MCF 10A (cell line): ENCODE data around the gene GLIS1. TPM values are rescaled to one million over a fixed set of nuclear protein-coding genes. Genes with fewer than 3 reads are reported as not detected.

Experiments used
- BruUV-seq: library from RNA; stranded (reverse); fragments of 400-500 nt; replicated peaks from 2 replicates; lab custom pipeline; 2021; lab: Mats Ljungman, UMichigan
- CTCF ChIA-PET: fragments of 300-600 bp; sonication (Branson Sonifier 250); formaldehyde crosslinking; extraction: SDS; loops from one replicate; lab custom pipeline; 2021; ENCODE audit warnings: antibody characterized with exemption, inconsistent platforms; lab: Yijun Ruan, JAX
- POLR2A ChIA-PET: fragments of 300-600, 350-650 bp; sonication (Branson Sonifier 250); formaldehyde crosslinking; extraction: SDS; loops from one replicate; lab custom pipeline; 2020; ENCODE audit warnings: antibody characterized with exemption, inconsistent platforms; lab: Yijun Ruan, JAX
- DNase-seq: peaks from one replicate; pipeline ENCODE4 v3.0.0-alpha.2; 2018; ENCODE audit not compliant: unreplicated experiment
- H3K27ac Mint-ChIP-seq: one replicate; pipeline ENCODE4 v1.8.0; 2022; ENCODE audit warnings: mild to moderate bottlenecking, low read depth, mixed read lengths; ENCODE audit not compliant: unreplicated experiment
- H3K27me3 Mint-ChIP-seq: one replicate; pipeline ENCODE4 v1.8.0; 2022; ENCODE audit warnings: mixed read lengths; ENCODE audit not compliant: insufficient read depth, unreplicated experiment
- H3K36me3 Mint-ChIP-seq: one replicate; pipeline ENCODE4 v1.8.0; 2022; ENCODE audit warnings: mild to moderate bottlenecking, moderate library complexity, mixed read lengths; ENCODE audit not compliant: insufficient read depth, unreplicated experiment
- H3K4me1 Mint-ChIP-seq: one replicate; pipeline ENCODE4 v1.8.0; 2022; ENCODE audit warnings: mixed read lengths; ENCODE audit not compliant: insufficient read depth, unreplicated experiment
- H3K4me3 Mint-ChIP-seq: one replicate; pipeline ENCODE4 v1.8.0; 2022; ENCODE audit warnings: mild to moderate bottlenecking, moderate library complexity, mixed read lengths; ENCODE audit not compliant: unreplicated experiment
- H3K9me3 Mint-ChIP-seq: one replicate; pipeline ENCODE4 v1.8.0; 2022; ENCODE audit warnings: mixed read lengths; ENCODE audit not compliant: unreplicated experiment
- intact Hi-C: fragments of 100-400 bp; cut with micrococcal nuclease; formaldehyde crosslinking; loops from 2 replicates; pipeline ENCODE4 v1.14.1; 2022
- total RNA-seq: library from RNA; stranded (reverse); gene quantifications from 2 replicates; pipeline ENCODE4 v1.2.3, GENCODE V29; 2022
- TF ChIP-seq, protein P1 (sequence below): fragments of 200-600 bp; IDR thresholded peaks from one replicate; pipeline ENCODE4 v1.8.0; 2022; ENCODE audit warnings: antibody characterized with exemption, mild to moderate bottlenecking; ENCODE audit not compliant: unreplicated experiment

Gene GLIS1
- total RNA-seq, 1 experiment from 2014 or later = 0.93 TPM

DNA sequence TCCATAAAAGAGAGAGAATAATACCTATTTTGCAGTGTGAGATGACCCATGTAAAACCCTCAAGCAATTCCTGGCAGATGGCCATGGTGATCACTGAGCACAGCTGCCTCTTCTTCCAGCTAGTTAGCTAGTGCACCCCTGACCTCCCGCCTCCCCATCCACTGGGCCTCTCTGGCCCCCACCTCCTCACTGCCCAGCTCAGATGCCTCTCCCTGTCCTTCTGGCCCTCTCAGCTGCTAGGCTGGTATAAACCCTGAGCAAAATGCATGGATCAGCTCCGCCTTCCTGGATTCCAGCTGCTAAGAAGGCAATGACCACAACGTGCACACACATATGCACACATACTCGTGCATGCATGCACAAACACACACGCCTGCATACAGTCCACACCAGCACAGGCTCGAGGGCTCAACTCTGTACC, 162.6 kb downstream of the GLIS1 start:
- no peaks in the 10 kb centered on the region for H3K9me3 Mint-ChIP-seq
- ChIA-PET POLR2A (interaction anchor here (0.6 kb wide), 1 partner anchor 26 kb away, joined by 3 read pairs; no protein-coding TSS in a partner anchor), CTCF (no interaction called here)
- TF ChIP-seq, protein P1, sequence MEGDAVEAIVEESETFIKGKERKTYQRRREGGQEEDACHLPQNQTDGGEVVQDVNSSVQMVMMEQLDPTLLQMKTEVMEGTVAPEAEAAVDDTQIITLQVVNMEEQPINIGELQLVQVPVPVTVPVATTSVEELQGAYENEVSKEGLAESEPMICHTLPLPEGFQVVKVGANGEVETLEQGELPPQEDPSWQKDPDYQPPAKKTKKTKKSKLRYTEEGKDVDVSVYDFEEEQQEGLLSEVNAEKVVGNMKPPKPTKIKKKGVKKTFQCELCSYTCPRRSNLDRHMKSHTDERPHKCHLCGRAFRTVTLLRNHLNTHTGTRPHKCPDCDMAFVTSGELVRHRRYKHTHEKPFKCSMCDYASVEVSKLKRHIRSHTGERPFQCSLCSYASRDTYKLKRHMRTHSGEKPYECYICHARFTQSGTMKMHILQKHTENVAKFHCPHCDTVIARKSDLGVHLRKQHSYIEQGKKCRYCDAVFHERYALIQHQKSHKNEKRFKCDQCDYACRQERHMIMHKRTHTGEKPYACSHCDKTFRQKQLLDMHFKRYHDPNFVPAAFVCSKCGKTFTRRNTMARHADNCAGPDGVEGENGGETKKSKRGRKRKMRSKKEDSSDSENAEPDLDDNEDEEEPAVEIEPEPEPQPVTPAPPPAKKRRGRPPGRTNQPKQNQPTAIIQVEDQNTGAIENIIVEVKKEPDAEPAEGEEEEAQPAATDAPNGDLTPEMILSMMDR = no peak
- intact Hi-C loops = no loop called here
- H3K36me3 Mint-ChIP-seq = no peaks in the 10 kb centered on the region
- H3K4me3 Mint-ChIP-seq = no peak overlapping the region
- H3K4me1 Mint-ChIP-seq = no peaks in the 10 kb centered on the region
- H3K27ac Mint-ChIP-seq = no peak overlapping the region
- no peak for DNase-seq
- H3K27me3 Mint-ChIP-seq = no peaks in the 10 kb centered on the region
- BruUV-seq = no TSS peak

DNA sequence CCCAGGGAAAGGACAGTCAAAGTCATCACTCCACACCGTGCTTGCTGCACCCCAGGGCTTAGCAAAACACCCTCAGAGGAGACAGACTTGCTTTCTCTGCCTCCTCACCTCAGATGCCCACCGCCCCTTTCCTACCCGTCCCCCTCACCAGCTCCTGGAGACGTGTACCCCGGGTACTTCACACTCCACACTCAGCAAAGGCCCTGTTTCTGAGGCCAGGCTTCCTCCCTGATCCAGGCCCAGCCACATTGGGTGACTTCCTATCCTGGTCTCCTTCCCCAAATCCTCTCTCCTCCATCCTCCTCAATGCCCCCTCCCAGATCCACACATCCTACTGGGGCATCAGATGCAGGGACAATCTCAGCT, 163.0 kb downstream of the GLIS1 start:
- CTCF ChIA-PET = no interaction called here
- Mint-ChIP-seq H3K27ac (no peak overlapping the region), H3K36me3 (no peaks in the 10 kb centered on the region), H3K4me1 (no peaks in the 10 kb centered on the region), H3K27me3 (no peaks in the 10 kb centered on the region), H3K9me3 (no peaks in the 10 kb centered on the region), H3K4me3 (no peak overlapping the region)
- no TSS peak for BruUV-seq
- intact Hi-C loops = no loop called here
- TF ChIP-seq, protein P1 = no peak
- POLR2A ChIA-PET = interaction anchor here (0.6 kb wide), 1 partner anchor 25 kb away, joined by 3 read pairs; no protein-coding TSS in a partner anchor
- DNase-seq = no peak

DNA sequence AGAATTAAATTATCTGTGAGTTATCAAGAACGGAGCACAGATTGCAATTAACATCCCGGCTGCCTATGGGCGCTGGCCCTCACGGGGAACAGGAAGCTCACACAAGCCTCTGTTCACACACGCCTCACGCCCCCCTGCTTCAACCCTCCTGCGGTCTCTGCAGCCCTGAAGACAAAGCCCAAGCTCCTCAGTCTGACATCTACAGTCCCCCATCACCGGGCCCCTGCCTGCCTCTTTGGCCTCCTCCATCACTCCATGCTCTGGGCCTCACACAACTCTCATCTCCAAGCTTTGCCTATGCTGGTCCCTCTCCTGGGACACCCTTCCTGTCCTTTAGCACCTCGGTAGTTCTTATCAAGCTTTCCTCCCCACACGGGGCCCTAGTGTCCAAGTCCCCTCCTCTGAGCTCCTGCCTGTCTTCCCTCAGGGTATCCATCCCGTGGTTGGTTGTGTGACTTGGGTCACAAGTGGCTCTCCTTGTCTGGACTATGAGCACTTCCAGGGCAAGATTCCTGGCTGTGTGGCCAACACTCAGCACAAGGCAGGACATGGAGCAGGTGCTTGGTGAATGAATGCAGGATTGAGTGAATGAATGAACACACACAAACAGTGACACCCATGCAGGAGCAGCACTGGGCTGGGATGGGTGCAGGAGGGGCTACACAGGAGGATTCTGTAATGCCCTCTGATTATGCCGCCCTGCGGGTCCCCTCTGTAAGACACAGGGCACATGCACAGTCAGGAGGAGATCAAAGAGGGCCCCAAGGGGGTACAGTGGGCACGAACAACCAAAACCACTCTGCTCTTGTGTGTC, 163.6 kb downstream of the GLIS1 start:
- Mint-ChIP-seq H3K9me3 (no peaks in the 10 kb centered on the region), H3K4me1 (no peaks in the 10 kb centered on the region), H3K27me3 (peaks cover 2% of the 10 kb centered on the region), H3K27ac (no peak overlapping the region), H3K36me3 (no peaks in the 10 kb centered on the region), H3K4me3 (no peak overlapping the region)
- intact Hi-C loops = no loop called here
- ChIA-PET POLR2A (no interaction called here), CTCF (interaction anchor here (1.0 kb wide), 1 partner anchor 297 kb away, joined by 4 read pairs; no protein-coding TSS in a partner anchor)
- TF ChIP-seq, protein P1 = no peak
- no peak for DNase-seq
- no TSS peak for BruUV-seq

DNA sequence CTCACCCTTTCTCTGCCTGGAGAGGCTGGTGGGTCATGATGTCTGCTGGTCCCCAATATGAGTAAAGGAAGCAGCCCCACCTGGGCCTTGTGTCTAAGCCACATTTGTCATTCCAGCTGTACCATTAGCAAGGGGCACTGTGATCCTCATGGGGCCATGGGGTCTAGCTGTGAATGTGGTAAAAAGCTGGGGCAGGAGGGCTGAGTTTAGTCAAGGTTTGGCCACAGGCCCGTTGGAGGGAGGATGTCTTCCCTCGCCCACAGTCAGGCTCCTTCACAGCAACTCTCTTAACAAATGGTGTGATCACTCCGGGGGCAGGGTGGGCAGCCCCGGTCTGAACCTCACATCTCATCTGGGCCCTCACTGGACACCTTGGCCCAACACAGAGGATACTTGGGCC, 164.3 kb downstream of the GLIS1 start:
- intact Hi-C loops = no loop called here
- no peaks in the 10 kb centered on the region for H3K4me1 Mint-ChIP-seq
- BruUV-seq = no TSS peak
- no peaks in the 10 kb centered on the region for H3K36me3 Mint-ChIP-seq
- peaks cover 9% of the 10 kb centered on the region for H3K27me3 Mint-ChIP-seq
- no peak for DNase-seq
- H3K4me3 Mint-ChIP-seq = no peak overlapping the region
- CTCF ChIA-PET = interaction anchor here (0.6 to 1.0 kb wide), 2 partner anchors 296 to 776 kb away, joined by 4 to 7 read pairs; no protein-coding TSS in a partner anchor
- no peaks in the 10 kb centered on the region for H3K9me3 Mint-ChIP-seq
- H3K27ac Mint-ChIP-seq = no peak overlapping the region
- TF ChIP-seq, protein P1 = no peak
- POLR2A ChIA-PET = no interaction called here
